Measurements from ENCODE around the gene CASK.
"Not testable (repeated sequence)": the region's sequence is repeated elsewhere in the genome, so short reads cannot be mapped to it uniquely, and the experiment has no call there.

The CASK gene

GRCh38 chrX:41684138-41684537 is 239.2 kb downstream of the CASK start:
- H3K4me1 ChIP-seq: no peaks in the 10 kb centered on the region
- no peak for TF ChIP-seq CTCF (IDR thresholded peaks at IDR 0.05)
- no peak overlapping the region for H3K9ac ChIP-seq
- no peaks in the 10 kb centered on the region for H3K9me3 ChIP-seq (ENCODE audit: control insufficient read depth, low read length)
- no peak overlapping the region for H3K4me2 ChIP-seq (ENCODE audit: low read length)
- H2AFZ ChIP-seq: no peak overlapping the region
- H3K4me3 ChIP-seq (ENCODE audit: low read depth, low read length): no peak overlapping the region
- no peaks in the 10 kb centered on the region for H3K79me2 ChIP-seq
- no peaks in the 10 kb centered on the region for H3K27me3 ChIP-seq (ENCODE audit: control insufficient read depth, insufficient read depth, low read length)
- H3K36me3 ChIP-seq (ENCODE audit: control insufficient read depth, insufficient read depth, low read length): no peaks in the 10 kb centered on the region
- no peak overlapping the region for H3K27ac ChIP-seq

GRCh38 chrX:41677183-41678060 is 245.9 kb downstream of the CASK start:
- Histone ChIP-seq H3K4me3 (ENCODE audit: low read depth, low read length) (no peak overlapping the region), H3K4me1 (peaks cover 2% of the 10 kb centered on the region), H2AFZ (no peak overlapping the region), H3K36me3 (ENCODE audit: control insufficient read depth, insufficient read depth, low read length) (no peaks in the 10 kb centered on the region), H3K27me3 (ENCODE audit: control insufficient read depth, insufficient read depth, low read length) (no peaks in the 10 kb centered on the region), H3K27ac (no peak overlapping the region), H3K4me2 (ENCODE audit: low read length) (no peak overlapping the region), H3K79me2 (no peaks in the 10 kb centered on the region), H3K9ac (no peak overlapping the region), H3K9me3 (ENCODE audit: control insufficient read depth, low read length) (no peaks in the 10 kb centered on the region)
- TF ChIP-seq CTCF (IDR thresholded peaks at IDR 0.05): no peak

GRCh38 chrX:41676361-41676760 is 247.0 kb downstream of the CASK start:
- H3K9ac ChIP-seq; H3K4me1 ChIP-seq; H3K4me3 ChIP-seq (ENCODE audit: low read depth, low read length); H3K27me3 ChIP-seq (ENCODE audit: control insufficient read depth, insufficient read depth, low read length); H3K27ac ChIP-seq; H3K79me2 ChIP-seq; H3K9me3 ChIP-seq (ENCODE audit: control insufficient read depth, low read length); H3K4me2 ChIP-seq (ENCODE audit: low read length); H3K36me3 ChIP-seq (ENCODE audit: control insufficient read depth, insufficient read depth, low read length); H2AFZ ChIP-seq: not testable (repeated sequence)

- Histone ChIP-seq H2AFZ (no peak overlapping the region), H3K36me3 (ENCODE audit: control insufficient read depth, insufficient read depth, low read length) (no peaks in the 10 kb centered on the region), H3K4me1 (peaks cover under 1% of the 10 kb centered on the region), H3K27me3 (ENCODE audit: control insufficient read depth, insufficient read depth, low read length) (no peaks in the 10 kb centered on the region), H3K9ac (no peak overlapping the region), H3K27ac (no peak overlapping the region), H3K9me3 (ENCODE audit: control insufficient read depth, low read length) (no peaks in the 10 kb centered on the region), H3K79me2 (no peaks in the 10 kb centered on the region), H3K4me3 (ENCODE audit: low read depth, low read length) (no peak overlapping the region), H3K4me2 (ENCODE audit: low read length) (no peak overlapping the region)
- TF ChIP-seq CTCF (IDR thresholded peaks at IDR 0.05): no peak
These were observed 250.7 kb downstream of the CASK start for GRCh38 chrX:41672643-41673042.

GRCh38 chrX:41671082-41671481 is 252.3 kb downstream of the CASK start:
- TF ChIP-seq CTCF (IDR thresholded peaks at IDR 0.05): no peak

More at GRCh38 chrX:41671082-41671481, 252.3 kb downstream of the CASK start:
- Histone ChIP-seq H3K4me3 (ENCODE audit: low read depth, low read length) (no peak overlapping the region), H3K27me3 (ENCODE audit: control insufficient read depth, insufficient read depth, low read length) (no peaks in the 10 kb centered on the region), H3K9me3 (ENCODE audit: control insufficient read depth, low read length) (no peaks in the 10 kb centered on the region), H3K4me2 (ENCODE audit: low read length) (no peak overlapping the region), H3K79me2 (no peaks in the 10 kb centered on the region), H2AFZ (no peak overlapping the region), H3K36me3 (ENCODE audit: control insufficient read depth, insufficient read depth, low read length) (no peaks in the 10 kb centered on the region), H3K27ac (no peak overlapping the region), H3K4me1 (no peaks in the 10 kb centered on the region), H3K9ac (no peak overlapping the region)

Measured in parathyroid adenoma (tissue), 2 donors.